CD4-positive, alpha-beta T cell treated with Interleukin-4 for 4 hours (primary cell): ENCODE results near the gene LPP.

Source experiments
- DNase-seq: peaks from one replicate; pipeline ENCODE4 v3.0.0-alpha.2; 2020

LPP gene

GRCh38 chr3:188199386-188199785 is 45.4 kb downstream of the LPP start:
- no peak for DNase-seq

GRCh38 chr3:188200481-188200880 is 46.5 kb downstream of the LPP start:
- no peak for DNase-seq

DNA sequence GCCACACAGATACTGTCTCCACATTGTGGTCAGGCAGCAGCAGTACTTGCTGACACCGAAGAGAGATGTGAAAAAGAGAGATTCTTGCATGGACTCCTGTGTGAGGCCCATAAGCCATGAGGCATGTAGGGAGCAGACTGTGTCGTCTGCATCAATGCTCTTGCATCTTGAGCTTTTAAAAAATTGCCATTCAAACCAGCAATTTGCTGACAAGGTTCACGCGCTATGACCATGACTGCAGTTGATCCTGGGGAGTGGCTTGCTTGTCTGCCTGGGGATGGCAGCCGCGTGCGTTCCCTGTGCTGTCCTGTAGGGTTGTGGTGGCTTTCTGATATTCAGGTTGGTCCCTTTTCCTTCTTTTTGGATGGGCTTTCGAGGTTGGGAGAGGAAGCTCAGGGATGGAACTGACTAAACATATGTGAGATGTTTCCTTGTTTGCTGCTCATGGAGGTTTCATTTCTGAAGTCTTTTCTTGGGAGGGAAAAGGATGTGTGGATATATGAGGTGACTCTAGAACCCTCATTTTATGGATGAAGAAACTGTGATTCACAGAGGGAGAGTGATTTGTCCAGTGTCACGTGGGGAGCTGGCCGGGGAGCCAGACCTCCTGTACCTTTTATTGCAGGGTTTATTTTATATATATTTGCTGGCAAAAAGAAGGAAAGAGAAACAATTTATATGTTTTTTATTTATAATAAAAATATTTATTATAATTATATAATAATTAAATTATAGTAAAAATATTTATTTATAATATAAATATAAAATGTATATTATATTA is 48.6 kb downstream of the LPP start:
- no peak for DNase-seq

DNA sequence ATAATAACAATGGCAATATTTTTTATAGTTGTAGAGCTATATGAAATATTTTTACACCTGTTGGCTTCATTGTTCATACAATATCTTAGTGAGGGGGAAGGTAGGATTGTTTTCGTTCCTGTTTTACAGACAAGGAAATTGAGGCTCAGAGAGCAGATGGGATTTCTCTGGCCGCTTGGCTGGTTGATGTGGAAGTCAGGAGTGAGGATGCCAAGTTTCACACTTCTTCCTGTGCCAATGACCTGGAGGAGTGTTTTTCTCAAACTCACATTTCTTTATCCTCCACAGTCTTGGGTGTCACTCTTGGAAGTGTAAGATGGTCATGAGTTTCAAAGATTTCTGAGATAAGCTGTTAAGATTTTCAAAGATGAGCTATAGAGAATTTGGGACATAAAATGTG is 50.6 kb downstream of the LPP start:
- no peak for DNase-seq

- DNase-seq = no peak
These were observed 52.0 kb downstream of the LPP start for GRCh38 chr3:188205992-188206416.

- DNase-seq = no peak
These were observed 52.8 kb downstream of the LPP start for GRCh38 chr3:188206787-188207186.

GRCh38 chr3:188207941-188208515 is 54.1 kb downstream of the LPP start:
- no peak for DNase-seq

DNA sequence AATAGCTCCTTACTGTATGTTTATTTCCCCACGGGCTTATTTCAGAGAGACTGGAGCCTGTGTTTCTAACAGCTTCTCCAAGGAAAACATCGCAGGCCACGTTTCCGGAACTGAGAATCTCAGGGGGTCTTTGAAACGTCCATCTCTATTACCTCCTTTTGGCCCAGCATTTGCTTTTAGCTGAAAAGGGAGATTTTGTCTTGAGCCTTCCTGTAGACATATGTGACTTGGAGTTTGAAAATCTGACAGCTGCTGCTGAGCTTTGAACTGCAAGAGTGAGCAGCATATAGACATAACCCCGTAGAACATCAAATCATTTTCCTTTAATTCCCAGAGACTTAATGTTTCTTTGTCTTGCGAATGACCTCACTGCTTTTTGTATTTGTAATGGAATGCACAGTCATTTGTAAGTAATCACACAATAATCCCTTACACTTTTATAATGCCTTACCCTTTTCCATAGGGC is 54.6 kb downstream of the LPP start:
- DNase-seq = no peak

- DNase-seq = no peak
These were observed 55.1 kb downstream of the LPP start for GRCh38 chr3:188209034-188209433.

- no peak for DNase-seq
These were observed 55.8 kb downstream of the LPP start for GRCh38 chr3:188209740-188210139.

DNA sequence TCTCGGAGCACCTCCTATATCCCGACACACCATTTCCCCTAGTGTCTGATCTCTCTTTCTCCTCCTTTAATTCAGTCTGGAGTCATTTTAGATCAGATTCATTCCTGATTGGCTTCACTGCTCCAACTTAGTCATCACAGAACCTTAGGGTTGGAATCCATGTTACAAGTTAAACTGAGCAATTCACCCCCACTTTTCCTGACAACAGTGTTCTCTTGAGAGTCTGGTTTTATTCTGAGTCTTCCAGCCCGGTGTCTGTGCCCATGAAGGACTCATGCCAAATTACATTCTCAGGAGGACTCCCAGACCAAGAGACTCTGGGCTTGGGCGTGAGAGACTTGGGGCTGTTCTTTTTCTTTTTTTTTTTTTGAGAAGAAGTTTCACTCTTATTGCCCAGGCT is 57.5 kb downstream of the LPP start:
- DNase-seq = no peak

DNA sequence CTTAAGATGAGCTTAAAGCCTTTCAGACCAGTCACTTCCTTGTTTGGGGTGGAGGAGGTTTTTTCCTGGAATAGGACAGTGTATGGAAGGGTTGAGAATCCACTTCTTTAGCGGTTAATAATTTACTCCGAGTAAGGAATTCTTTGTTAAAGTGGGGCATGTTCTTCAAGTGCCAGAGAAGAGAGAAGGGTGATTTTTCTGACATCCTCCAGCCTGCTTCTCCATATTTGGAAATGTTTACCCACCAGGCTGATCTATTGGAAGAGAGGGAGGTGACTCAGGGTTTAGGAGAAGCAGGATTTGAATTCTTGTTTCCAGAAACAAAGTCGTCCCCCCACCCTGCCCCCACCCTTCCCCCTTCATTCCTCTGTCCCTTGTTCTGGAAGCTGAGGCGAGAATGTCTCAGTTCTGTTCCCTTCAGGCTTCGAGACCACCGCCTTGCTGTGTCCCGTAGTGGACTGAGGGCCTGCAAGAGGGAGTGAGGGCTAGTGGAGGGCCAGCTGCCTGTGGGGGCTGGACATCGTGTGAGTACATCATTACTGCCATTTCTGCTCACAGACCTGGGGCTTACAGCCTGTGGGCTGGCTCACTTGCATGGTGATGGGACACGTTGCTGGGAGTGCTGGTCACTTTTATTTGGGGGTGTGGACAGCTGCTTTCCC is 58.5 kb downstream of the LPP start:
- DNase-seq = no peak

- DNase-seq = no peak
These were observed 60.5 kb downstream of the LPP start for GRCh38 chr3:188214442-188214841.

- DNase-seq = no peak
These were observed 61.2 kb downstream of the LPP start for GRCh38 chr3:188215129-188215528.

GRCh38 chr3:188217011-188217463 is 63.1 kb downstream of the LPP start:
- DNase-seq = no peak

DNA sequence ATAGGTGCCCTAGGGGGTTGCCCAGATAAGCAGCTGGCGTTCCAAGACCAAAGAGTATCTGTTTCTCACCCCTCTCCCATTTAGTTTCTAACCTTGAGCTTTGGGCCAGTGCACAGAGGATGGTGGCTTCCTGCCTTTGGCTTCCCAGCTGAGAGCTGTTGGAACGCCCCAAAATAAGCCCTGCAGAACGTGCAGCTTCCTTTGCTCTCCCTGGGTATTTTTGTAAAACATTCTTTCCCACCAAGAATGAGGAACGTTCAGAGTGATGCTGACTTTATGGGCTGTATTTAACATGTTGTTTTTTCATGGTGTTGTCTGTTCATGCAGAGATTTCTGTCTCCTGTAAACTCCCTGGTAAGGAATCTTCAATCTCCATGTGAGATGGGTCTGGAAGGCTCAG is 63.8 kb downstream of the LPP start:
- DNase-seq = no peak

GRCh38 chr3:188218603-188219002 is 64.6 kb downstream of the LPP start:
- no peak for DNase-seq

DNA sequence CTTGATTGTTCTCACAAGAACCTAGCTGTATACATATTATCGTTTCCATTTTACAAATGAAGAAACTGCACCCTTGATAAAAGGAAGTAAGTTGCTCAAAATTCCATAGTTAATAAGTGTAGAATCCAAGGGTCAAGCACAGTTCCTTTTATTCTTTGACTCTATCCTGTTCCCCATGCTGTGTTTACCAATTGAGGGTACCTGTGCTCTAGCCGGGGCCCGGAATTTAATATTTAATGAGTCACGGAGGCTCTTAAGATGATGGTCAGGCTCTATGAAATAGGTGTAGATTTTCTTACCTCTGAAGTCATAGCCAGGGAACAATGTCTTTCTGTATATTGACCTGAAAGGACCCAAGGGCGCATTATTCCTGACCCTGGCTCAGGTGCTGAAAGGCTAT is 65.2 kb downstream of the LPP start:
- DNase-seq = no peak

DNA sequence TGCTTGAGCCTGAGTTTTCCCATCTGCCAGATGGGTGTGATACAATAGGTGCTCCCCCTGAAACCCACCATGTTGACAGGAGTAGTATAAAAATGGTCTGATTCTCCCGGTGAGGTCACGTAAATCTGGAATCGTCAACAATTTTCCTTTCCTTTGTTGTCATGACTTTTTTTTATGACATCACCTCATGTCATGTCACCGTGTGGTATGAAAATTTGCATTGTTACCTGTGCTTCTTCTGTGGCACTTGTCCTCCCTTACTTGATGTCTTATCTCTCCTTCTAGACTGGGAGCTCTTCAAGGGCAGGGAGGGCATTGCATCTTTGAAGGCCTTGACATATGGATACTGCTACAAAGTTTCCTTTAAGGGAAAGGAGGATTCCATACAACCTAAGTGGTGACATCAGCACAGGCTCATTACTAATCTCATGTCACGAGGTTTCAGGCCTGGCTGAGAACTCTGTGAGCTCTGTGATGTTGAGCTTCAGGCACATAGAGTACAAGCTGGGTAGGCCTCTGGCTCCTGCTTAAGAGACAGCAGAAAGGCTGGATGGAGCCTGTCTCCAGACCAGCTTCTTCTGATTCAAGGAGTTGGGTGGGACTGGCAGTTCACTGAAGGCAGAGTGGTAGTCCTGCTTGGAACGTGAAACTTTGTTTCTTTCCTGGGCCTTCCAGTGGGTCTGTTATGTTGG is 66.3 kb downstream of the LPP start:
- no peak for DNase-seq

DNA sequence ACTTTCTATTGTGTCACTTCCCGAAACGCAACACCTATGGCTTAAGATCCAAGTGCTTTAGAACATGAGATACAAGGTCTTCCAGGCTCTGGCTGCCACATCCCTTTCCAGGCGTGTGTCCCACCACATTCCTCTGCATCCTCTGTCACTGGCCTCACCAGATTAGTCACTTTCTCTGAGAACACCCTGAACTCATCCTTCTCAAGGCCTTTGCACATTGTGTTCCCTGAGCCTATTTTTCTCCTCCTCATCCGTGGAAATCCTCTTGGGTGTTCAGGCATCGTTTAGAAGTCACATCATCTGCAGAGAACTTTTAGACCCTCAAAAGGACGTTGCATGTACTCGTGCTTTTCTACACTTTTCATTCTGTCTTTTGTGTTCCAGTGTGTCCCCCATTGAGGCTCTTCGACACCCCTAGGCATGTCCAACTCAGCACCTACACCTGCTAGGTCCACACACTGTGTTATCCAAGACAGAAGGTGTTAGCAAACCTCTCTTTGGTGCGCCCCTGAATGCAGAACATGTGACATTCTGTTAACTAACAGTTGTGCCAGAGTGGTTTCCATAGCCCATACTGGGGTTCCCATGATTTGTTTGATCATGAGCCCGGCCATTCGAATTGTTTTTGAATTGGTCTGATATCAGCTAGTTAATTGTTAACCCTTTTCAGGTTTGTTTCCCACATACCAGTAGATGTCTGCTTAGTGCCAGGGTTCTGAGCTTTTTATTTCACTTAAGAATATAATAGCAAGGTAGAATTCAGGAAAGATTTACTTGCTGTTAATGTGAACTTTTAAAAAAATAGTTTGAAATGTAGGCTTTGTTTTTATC is 67.2 kb downstream of the LPP start:
- DNase-seq = no peak

GRCh38 chr3:188223936-188224335 is 70.0 kb downstream of the LPP start:
- no peak for DNase-seq

- DNase-seq = no peak
These were observed 73.5 kb downstream of the LPP start for GRCh38 chr3:188227442-188227841.

- DNase-seq = no peak
These were observed 75.2 kb downstream of the LPP start for GRCh38 chr3:188229177-188229576.
